ENCODE data around the gene RPL28. TPM values are rescaled to one million over a fixed set of nuclear protein-coding genes. Genes with fewer than 3 reads are reported as not detected.
"Not testable (repeated sequence)": the region's sequence is repeated elsewhere in the genome, so short reads cannot be mapped to it uniquely, and the experiment has no call there.

The RPL28 gene
- total RNA-seq, 1 donor from 2014 or later = 515 TPM

DNA sequence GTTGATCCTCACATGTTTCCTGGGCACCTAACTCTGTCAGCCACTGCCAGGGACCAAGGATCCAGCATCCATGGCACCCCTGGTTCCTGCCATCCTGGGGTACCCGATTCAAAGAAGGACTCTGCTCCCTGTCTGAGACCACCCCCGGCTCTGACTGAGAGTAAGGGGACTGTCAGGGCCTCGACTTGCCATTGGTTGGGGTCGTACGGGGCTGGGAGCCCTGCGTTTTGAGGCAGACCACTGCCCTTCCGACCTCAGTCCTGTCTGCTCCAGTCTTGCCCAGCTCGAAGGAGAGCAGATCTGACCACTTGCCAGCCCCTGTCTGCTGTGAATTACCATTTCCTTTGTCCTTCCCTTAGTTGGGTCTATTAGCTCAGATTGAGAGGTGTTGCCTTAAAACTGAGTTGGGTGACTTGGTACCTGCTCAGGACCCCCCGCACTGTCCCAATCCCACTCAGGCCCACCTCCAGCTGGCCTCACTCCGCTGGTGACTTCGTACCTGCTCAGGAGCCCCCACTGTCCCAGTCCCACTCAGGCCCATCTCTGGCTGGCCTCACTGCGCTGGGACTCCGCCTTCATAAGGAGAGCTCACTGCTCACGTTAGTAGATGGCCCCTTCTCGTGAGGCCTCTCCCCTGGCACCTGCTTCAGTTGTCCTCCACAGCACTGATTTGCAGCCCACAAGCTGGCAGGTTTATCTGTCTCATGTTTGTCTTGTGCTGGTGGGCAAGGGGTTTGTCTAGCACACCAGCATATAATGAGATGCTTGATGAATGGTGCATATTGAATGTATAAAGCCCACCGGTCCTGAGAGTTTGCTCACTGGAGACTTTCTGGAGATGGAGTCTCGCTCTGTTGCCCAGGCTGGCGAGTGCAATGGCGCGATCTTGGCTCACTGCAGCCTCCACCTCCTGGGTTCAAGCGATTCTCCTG, 3.9 kb downstream of the RPL28 start:
- ATAC-seq (no peak), DNase-seq (ENCODE audit: low spot score) (no peak)

DNA sequence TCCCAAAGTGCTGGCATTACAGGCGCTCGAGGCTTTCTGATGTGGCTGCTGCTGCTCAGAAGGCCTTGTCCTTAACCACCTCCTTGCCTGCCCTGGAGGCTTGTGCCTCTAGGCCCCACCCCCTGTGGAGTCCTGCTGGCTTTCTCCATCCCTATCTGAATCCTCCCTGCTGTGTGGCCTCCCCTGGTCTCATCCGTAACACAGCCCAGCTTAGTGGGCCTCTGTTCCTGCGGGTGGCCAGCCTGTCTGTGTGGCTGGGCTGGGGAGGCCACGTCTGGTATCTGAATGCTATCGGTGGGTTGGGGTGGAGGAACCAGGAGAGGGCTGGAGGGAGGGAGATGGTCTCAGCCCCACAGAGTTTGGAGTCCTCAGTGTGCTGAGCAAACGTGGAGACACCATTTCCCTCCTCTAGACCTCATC, 4.7 kb downstream of the RPL28 start:
- DNase-seq (ENCODE audit: low spot score) = no peak
- ATAC-seq = no peak

DNA sequence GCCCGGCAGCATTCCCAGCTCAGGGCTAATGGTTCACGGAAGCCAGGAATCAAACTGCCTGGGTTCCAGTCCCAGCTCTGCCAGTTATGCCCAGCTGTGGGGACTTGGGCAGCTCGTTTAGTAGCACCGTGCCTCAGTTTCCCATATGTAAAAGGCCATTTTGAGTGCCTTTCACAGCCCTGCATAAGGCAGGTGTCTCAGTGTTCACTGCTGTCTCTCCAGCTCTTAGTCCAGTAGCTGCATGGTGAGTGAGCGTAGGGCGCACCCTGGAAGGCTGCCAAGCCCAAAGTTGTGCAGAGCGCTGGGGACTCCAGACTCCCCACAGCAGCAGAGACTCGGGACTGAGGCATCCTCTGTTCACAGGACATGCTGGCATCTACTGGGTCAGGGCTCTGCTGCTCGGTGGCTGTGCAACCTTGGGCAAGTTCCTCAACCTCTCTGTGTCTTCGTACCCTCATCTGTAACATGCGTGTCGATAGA, 5.5 kb downstream of the RPL28 start:
- DNase-seq (ENCODE audit: low spot score) (no peak), ATAC-seq (no peak)

DNA sequence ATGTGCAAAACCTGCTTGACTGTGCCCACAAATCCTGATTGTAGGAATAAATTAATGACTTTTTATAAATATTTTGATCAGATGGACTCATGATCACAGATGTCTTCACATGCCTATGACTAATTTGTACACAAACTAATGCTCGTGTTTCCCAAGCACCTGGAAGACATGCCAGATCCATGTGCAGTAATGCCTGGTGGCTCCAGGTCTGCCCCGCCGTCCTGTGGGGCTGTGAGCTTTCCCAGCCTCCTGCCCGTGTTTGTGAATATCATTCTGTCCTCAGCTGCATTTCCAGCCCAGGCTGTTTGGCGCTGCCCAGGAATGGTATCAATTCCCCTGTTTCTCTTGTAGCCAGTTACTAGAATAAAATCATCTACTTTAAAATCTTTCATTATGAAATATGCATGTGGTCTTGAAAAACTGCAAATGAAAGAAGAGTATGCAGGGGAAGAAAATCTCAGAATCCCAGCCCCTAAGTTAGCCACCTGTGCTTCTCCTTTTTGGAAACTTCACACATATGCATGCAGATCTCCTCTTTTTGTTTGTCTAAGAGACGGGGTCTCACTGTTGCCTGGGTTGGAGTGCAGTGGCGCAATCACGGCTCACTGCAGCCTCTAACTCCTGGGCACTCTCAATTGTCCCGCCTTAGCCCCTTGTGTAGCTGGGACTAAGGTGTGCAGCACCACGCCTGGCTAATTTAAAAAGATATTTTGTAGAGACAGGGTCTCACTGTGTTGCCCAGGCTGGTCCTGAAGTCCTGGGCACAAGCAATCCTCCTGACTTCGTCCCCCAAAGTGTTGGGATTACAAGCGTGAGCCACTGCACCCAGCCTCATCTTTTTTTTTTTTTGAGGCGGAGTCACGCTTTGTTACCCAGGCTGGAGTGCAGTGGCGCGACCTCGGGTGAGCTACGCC, 6.2 kb downstream of the RPL28 start:
- DNase-seq (ENCODE audit: low spot score) (no peak), ATAC-seq (no peak)

DNA sequence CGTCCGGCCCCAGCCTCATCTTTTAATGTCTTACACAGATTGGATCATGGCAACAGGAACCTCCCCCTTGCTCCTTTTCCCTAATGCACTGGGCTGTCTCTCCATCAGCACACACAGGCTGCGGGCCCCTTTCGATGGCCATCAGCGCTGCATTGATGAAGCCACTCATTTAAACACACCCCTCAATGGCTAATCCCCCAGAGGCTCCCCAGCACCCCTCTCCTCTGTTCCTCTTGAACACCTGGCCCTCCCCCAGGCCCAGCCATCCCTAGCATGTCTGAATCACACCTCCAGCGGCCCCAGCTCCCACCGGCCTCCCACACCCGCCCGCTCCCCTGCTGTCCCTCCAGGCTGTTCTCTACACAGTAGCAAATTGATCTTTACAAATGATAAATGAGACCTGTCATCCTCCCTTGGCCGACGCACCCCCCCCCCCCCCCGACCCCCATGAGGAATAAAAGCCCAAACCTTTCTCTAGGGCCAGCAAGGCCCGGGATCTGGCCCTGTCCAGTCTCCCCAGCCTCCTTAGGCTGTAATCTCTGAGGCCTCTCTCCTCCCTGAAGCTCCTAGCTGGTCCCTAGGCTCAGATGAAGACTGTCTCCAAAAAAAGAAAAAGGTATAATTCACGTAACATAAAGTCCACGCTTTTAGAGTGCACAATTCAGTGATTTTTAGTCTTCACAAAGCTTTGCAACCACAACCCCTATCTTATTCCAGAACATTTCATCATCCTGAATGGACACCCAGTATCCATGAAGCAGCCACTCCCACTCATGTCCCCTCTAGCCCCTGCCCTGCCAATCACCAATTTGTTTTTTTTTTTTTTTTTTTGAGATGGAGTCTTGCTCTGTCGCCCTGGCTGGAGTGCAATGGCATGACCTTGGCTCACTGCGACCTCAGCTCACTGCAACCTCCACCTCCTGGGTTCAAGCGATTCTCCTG, 7.4 kb downstream of the RPL28 start:
- DNase-seq (ENCODE audit: low spot score) (no peak), ATAC-seq (no peak)

DNA sequence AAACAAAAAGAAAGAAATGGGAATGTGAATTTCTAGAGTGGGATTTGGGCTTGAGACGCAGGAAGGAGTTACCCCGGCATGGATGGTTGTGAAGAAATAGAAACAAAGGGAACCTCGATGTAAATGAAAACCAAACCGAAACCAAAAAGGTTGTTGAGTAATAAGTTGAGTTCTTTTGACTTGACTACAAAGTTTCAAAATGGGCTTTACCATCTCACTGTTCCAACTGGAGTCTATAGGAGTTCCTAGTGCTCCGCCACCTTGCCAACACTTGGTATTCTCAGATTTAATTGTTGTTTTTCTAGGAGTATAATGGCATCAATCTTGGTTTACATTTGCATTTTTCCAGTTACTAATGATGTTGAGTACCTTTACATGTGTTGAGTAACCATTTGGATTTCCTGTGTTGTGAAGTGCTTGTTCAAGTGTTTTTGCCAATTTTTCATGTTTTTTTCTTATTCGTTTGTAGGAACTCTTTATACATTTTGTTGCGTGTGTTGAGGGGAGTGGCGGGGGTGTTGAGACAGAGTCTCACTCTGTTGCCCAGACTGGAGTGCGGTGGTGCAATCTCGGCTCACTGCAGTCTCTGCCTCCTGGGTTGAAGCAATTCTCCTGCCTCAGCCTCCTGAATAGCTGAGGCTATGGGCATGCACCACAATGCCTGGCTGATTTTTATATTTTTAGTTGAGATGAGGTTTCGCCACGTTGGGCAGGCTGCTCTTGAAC, 12.6 kb downstream of the RPL28 start:
- DNase-seq (ENCODE audit: low spot score) (no peak), ATAC-seq (no peak)

DNA sequence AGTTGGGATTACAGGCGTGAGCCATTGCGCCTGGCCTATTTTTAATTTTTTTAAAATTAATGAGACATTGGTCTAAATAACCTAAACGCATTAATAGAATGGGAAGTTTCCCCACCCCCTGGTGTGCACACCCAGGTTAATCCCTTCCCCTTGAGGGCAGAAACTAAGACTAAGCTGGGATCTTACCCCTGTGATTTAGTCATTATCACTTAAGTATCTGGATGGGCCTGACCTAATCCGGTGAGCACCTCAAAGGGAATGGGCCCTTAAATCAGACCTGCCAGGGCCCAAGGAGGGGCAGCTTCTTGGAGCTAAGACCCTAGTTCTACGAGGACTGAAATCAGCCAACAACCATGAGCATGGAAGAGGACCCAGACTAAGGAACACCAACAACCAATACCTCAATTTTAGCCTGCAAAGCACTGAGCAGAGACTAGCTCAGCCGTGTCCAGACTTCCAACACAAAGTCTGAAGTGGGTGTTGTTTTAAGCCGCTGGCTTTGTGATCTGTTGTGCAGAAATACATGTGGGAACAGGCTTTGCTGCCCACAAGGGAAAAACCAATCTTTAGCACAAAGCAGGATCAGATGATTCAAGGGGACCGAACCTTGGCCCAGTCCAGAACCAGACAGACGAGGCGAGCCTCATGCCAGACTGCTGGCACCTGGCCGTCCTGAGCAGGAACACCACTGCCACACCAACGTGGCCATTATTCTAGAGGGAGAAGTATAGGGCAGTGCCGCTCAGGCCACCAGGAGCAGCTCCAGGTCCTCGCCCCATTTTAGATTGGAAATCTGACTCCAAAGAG, 14.8 kb downstream of the RPL28 start:
- DNase-seq (ENCODE audit: low spot score) (no peak), ATAC-seq (no peak)

DNA sequence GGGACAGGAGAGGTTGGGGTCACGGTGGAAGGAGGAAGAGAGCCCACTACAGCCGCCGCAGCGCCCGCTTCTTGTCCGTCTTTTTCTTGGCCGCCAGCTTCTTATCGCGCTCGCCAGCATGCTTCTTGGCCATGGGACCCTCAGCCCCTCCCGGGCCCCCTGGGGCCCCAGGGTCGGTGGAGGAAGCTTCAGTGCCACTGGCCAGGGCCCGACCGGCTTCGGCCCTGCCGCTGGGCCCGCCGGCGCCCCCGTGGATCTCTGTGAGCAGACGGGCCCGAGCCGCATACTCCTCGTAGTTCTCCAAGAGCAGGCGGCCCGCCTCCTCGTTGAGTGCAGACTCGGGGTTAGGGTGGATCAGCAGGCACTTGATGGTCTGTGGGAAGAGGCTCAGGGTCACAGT, 15.7 kb downstream of the RPL28 start:
- not testable (repeated sequence) for DNase-seq (ENCODE audit: low spot score); ATAC-seq

DNA sequence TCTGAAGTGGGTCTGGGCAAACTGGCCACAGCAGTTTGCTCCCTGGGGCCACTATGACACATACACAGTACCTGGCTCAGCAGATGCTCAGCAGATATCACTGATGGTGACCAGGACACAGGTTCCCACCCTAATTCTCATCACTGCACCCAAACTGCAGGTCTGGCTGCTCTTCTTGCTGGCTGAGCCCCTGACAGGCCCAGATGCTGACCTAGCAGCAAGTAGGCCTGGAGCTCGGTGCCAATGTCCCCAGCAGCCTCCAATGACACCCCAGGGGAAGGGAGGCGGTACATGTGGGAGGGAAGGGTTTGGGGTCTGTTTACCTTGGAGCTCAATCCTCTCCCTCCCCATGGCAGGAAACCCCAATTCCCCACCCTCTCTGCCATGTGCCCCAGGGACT, 16.8 kb downstream of the RPL28 start:
- no peak for ATAC-seq

DNA sequence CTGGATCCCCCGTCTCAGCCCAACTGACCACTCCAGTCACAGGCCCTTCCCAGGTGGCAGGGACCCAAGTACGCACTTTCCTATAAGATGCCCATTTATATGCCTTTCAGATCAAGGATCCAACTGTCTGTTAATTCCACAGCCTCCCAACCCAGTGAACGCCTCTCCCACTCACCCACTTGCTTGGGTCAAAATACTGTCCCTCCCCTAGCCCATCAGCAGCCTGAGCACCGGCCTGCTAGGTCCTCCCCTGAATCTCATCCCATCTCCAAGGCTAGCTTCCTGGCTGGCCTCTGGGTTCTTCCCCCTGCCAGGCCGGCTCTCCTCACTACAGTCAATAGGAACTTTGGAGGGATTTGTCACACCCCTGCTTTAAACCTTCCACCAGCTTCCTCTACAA, 19.9 kb downstream of the RPL28 start:
- ATAC-seq (no peak), DNase-seq (ENCODE audit: low spot score) (no peak)

More for the DNA sequence above, 16.8 kb downstream of the RPL28 start:
- no peak for DNase-seq (ENCODE audit: low spot score)

DNA sequence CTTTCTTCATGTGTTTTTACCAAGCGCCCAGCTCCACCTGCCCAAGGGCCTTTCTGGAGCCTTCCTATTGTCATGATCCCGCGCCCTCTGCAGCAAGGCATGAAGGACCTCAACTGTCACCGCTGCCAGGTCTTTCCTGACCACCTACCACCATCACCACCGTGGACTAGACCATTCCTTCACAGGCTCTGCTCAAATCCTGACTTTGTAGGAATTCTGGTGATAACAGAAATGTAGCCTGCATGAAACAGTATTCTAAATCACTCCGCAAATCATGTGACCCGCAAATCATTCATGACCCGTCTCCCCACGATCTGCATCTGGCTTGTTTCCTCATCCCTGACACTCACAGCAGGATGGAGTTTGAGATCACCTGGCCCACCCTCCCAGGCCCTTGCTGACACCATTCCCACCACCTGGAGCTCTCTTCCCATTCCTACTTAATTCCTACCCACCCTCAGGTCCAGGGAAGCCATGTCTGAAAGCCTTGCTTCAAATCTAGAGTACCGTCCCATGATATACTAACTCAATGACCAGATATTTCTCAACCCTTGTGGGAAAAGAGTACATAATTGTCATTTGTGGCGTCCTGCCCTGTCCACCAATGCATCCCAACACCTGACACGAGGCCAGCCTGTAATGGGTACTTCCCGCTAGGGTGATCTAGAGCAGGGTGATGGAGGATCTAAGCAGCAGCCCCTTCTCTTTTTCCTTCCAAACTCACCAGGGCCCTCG, 20.5 kb downstream of the RPL28 start:
- no peak for ATAC-seq
- no peak for DNase-seq (ENCODE audit: low spot score)

DNA sequence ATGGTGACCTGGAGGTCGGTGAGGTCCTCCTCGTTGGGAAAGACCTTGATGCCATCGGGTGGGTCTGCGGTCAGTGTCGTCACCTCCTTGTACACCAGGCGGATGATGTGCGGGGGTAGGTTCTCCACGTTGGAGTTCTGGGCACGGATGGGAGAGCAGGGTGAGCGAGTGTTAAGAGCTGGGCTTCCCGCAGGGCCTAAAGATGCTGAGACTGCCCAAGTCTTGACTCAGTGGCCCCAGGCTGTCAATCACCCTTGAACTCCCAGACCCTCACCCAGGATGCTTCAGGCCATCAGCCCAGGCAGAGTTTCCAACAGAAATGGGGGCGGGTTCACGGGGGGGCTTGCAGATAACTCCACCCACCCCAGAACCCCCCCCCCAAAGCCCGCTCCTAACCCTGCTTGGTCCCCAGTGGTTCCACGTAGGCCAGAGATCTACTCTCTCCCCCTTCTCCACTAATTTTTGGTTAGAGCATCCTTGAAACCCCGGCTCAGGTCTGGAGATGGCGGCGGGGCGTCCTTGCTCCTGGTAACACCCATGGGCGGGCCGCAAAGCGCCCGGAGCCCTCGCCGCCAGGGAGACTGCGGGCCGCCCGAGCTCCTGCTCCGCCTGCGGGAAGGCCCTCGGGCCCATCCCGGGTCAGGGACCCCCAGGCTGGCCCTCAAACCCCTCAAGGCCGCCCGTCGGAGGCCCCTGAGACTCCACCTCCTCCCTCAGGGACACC, 21.3 kb downstream of the RPL28 start:
- ATAC-seq (peak; percentile 10), DNase-seq (ENCODE audit: low spot score) (no peak)

DNA sequence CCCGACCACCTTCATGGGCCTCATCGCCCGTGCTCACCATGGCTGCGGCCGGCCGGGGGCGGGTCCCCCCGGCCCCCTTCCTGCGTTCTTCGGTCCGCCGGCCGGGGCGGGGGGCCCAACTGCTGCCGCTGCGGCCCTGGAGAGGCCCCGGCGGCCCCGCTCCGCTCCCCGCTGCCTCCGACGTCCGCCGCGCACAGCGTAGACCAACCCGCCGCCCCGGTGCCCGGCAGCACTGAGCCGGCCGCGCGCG, 21.7 kb downstream of the RPL28 start, which contains the start of gene UBE2S:
Gene UBE2S (minus strand): TSS at position 239 of the 250 bp plus-strand sequence. CDS start 199 bp downstream, at position 40.
- DNase-seq (ENCODE audit: low spot score); ATAC-seq: not testable (repeated sequence)

DNA sequence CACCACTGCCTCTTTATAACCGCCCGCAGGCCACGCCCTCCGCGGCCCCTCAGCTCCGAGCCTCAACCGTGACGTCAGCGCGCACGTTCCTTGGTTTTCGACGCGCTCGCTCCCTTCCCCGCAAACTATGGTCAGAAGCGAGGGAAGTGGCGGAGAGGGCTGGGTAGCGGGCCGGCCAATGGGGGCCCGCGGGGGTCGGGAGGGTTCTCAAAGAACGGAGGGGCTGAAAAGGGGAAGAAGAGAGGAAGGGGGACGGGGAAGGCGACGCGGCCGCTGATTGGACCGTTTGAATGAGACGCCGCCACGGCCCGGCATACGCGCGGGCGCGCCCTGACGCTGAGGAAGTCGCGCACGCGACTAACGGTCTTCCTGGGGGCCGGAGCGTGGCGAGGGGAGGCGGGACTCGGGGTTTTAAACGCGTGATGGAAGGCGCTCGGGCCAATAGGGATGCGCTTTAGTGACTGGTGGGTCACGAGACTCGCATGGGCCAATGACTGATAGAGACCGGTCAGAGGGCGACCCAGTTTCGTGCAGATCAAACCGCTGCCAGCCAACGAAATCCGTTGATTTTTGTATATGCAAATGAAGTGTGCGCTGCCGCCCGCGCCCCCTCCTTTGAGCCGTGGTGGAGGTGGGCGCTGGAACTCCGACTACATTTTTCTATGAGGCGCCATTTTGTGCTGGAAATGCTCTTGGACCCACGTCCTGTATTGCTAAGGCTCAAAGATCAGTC, 22.2 kb downstream of the RPL28 start:
- peak; percentile 98 for DNase-seq (ENCODE audit: low spot score)
- ATAC-seq = peak; percentile 96

DNA sequence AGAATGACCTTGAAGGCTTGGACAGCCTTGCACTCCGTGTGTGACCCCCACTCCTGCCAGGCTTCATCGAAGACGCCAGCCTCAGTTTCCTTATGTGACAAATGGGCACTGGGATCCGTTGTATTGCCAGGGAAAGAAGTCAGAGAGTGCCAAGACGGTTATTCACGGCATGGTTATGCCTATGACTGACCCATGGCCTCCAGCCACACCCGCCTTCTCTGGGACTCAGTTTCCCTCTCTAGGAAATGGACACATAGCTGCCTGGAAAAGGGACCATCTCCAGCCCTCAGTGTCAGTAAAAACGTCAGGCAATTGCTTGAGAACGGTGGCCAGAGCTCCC, 22.8 kb downstream of the RPL28 start:
- ATAC-seq = no peak
- no peak for DNase-seq (ENCODE audit: low spot score)

DNA sequence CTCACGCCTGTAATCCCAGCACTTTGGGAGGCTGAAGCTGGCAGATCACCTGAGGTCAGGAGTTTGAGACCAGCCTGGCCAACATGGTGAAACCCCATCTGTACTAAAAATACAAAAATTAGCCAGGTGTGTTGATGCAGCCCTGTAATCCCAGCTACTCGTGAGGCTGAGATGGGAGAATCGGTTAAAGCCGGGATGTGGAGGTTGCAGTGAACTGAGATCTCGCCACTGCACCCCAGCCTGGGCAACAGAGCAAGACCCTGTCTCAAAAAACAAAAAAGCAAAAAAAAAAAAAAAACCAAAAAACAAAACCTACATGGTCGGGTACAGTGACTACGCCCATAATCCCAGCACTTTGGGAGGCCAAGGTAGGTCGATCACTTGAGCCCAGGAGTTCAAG, 23.4 kb downstream of the RPL28 start:
- ATAC-seq; DNase-seq (ENCODE audit: low spot score): not testable (repeated sequence)

DNA sequence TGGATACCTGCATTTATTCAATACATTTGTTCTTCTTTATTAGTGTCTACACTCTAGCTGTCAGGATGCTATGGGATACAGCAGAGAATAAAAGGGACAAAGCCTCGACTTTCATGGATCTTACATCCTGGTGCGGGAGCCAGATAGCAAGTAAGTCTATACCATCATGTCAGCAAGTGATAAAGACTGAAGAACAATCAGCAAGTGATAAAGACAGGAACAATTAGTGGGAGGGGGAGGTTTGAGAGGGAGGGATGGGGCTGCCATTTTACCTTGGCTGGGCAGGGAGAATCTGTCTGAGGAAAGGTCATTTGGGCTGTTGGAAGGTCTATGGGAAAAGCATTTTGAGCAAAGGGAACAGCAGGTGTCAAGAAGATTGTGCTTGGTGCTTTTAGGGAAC, 24.4 kb downstream of the RPL28 start:
- no peak for DNase-seq (ENCODE audit: low spot score)
- ATAC-seq = no peak

Measured in left lobe of liver (tissue), 2 donors.